HL-60/S4 treated with phorbol 12-myristate 13-acetate at 8.2 ng/mL for 4 days and 3 days (cell line): ENCODE results near the gene P2RX7.
"Not testable (repeated sequence)": the region's sequence is repeated elsewhere in the genome, so short reads cannot be mapped to it uniquely, and the experiment has no call there.

ENCODE experiments used
- in situ Hi-C: fragments of 300-500 bp; cut with MboI; formaldehyde crosslinking; loops from 2 replicates; pipeline ENCODE4 v1.15.0; 2022; ENCODE audit warnings: low sequenced_read_pairs

P2RX7 gene

DNA sequence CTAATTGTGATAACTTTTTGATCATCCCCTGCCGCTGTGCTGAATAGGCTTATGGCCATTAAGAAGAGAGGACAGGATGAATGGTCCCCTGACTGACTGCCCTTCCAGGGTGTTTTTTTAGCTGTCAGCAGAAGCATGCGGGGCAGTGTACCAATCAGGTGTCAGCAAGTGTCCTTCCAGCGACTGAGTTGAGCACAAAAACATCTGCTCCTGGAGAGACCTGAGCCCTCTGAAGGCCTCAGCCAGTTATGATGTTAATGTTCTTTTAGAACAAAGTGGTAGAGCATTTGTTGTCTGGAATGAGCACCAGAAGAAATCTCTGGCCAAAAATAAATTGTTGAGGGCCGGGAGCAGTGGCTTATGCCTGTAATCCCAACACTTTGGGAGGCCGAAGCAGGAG is 37.5 kb downstream of the P2RX7 start:
- in situ Hi-C loops = no loop called here

DNA sequence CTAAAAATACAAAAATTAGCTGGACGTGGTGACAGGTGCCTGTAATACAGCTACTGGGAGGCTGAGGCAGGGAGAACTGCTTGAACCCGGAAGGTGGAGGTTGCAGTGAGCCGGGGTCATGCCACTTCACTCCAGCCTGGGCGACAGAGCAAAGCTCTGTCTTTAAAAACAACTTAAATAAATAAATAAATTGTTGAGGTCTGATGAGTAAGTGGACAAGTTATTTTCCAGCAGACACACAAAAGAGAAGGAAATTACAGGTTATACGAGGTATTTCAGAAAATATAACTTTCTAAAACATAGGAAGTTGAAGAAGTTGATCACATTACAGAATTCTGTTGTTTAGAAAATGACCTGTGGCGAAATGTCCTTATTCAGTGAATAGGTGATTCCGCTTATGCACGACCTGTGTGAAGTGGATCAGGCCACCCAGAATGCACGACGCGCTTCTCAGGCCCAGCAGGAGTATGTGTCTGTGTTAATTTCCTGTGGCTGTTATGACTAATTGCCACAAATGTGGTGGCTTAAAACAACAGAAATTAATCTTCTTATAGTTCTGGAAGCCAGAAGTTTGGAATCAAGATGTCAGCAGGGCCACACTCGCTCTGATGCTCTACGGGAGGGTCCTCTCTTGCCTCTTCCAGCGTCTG is 38.1 kb downstream of the P2RX7 start:
- in situ Hi-C loops = no loop called here

DNA sequence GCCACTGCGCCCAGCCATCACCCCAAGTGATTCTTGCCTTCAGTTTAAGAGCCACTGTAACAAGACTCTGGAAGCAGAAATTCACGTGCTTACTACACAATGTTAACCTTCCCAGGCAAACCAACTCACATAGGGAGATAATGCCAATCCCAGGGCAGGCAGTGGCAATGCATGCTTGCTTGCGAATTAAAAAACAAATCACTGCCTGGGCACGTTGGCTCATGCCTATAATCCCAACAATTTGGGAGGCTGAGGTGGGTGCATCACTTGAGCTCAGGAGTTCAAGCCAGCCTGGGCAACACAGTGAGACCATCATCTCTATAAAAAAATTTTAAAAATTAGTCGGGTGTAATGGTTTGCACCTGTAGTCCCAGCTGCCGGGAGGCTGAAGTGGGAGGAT is 39.5 kb downstream of the P2RX7 start:
- in situ Hi-C loops = no loop called here

DNA sequence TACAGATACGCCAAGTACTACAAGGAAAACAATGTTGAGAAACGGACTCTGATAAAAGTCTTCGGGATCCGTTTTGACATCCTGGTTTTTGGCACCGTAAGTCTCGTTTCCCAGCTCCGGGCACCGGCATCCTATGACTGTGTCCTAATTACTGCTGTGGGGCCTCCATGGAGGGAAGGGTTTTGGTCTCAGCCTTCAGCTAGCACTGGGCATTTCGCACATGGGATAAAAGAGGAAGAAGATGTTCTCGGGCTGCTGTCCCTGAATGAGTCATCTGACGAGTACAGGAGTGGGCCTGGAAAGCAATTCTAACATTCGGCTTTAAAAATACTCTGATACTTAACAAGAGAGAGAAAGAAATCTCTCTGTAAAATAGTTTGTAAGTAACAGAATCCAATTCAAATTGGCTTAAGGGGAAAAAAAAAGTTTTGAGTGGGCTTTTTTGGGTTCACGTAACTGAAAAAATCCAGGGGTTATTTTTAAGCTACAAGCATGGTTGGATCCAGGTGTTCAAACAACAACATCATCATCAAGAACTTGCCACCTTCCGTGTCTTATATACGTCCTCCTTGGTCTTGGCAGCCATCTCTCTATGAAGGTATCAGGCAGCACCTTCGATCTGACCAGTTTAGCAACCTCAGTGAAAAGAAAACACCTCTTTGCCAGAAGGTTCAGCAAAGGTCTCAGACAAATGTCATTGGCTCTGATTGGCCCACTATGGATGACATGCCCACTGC is 42.9 kb downstream of the P2RX7 start:
- in situ Hi-C loops = no loop called here

DNA sequence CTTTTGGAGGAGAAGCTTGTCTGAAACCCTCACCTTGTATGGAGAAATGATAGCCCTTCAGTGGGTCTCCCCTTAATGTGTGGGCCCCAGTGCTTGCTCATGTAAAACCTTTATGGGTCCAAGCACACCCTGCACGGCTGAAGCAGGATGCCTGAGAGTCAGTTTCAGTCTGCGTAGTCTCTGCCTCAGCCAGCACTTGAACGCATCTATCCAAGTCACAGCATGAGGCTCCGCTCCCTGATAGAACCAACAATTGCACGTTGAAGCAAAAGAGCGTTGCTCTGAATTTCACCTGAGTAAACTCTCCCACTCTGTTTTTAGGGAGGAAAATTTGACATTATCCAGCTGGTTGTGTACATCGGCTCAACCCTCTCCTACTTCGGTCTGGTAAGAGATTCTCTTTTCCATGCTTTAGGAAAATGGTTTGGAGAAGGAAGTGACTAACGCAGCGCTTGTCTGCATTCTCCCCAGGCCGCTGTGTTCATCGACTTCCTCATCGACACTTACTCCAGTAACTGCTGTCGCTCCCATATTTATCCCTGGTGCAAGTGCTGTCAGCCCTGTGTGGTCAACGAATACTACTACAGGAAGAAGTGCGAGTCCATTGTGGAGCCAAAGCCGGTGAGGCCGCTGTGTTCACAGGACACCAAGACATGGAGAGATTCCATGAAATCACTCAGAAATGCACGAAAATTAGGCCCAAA is 44.3 kb downstream of the P2RX7 start:
- in situ Hi-C loops = no loop called here

DNA sequence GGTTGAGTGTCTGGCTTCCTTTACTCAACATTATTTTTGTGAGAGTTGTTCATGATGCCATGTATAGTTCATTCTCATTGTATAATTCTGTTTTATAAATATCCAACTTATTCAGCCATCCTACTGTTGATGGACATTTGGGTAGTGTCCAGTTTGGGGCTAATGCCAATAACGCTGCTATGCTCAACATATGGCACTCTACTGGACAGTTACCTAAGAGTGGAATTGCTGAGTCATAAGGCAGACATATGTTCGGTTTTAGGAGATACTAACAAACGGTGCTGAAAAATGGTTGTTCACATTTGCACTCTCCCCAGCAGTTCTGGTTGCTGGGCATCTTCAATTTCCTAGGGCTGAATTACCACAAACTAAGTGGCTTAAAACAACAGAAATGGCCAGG is 48.5 kb downstream of the P2RX7 start:
- in situ Hi-C loops = no loop called here

DNA sequence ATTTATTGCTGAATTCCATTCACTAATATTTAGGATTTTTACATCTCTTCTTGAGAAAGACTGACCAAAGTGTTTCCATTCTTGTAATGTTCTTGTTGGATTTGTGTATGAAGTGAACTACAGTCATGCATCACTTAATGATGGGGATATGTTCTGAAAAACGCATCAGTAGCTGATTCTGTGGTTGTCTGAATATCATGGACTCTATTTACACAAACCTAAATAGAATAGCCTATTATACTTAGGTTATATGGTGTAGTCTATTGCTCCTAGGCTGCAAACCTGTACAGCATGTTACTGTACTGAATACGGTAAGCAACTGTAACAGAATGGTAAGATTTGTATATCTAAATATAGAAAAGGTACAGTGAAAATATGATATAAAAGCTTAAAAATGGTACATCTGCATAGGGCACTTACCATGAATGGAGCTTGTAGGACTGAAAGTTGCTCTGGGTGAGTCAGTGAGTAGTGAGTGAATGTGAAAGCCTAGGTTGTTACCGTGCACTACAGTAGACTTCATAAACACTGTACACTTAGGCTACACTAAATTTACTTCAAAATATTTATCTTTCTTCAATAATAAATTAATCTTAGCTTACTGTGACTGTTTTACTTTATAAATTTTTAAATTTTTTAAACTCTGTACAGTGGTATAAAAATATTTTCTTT is 49.7 kb downstream of the P2RX7 start:
- in situ Hi-C loops = no loop called here

DNA sequence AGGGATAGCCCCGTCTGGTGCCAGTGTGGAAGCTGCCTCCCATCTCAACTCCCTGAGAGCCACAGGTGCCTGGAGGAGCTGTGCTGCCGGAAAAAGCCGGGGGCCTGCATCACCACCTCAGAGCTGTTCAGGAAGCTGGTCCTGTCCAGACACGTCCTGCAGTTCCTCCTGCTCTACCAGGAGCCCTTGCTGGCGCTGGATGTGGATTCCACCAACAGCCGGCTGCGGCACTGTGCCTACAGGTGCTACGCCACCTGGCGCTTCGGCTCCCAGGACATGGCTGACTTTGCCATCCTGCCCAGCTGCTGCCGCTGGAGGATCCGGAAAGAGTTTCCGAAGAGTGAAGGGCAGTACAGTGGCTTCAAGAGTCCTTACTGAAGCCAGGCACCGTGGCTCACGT is 51.7 kb downstream of the P2RX7 start:
- in situ Hi-C loops = no loop called here

DNA sequence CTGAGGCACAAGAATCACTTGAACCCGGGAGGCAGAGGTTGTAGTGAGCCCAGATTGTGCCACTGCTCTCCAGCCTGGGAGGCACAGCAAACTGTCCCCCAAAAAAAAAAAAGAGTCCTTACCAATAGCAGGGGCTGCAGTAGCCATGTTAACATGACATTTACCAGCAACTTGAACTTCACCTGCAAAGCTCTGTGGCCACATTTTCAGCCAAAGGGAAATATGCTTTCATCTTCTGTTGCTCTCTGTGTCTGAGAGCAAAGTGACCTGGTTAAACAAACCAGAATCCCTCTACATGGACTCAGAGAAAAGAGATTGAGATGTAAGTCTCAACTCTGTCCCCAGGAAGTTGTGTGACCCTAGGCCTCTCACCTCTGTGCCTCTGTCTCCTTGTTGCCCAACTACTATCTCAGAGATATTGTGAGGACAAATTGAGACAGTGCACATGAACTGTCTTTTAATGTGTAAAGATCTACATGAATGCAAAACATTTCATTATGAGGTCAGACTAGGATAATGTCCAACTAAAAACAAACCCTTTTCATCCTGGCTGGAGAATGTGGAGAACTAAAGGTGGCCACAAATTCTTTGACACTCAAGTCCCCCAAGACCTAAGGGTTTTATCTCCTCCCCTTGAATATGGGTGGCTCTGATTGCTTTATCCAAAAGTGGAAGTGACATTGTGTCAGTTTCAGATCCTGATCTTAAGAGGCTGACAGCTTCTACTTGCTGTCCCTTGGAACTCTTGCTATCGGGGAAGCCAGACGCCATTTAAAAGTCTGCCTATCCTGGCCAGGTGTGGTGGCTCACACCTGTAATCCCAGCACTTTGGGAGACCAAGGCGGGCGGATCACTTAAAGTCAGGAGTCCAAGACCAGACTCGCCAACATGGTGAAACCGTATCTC is 52.6 kb downstream of the P2RX7 start:
- in situ Hi-C loops = no loop called here

DNA sequence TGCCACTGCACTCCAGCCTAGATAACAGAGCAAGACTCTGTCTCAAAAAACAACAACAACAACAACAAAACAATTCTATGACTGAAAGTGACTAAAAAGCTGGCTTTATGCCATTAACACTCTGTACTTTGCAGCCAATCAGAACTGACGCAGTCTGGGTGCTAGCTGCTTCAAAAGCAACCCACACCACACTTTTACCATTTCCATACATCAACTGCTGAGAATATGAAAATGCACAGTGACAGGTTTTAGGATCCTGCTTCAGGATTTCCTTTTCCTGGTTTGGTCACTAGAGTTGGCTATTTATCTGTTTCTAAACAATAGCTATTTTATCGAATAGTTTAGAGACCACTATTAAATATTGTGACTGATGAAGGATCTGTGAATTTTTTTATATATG is 54.1 kb downstream of the P2RX7 start:
- in situ Hi-C loops = no loop called here

DNA sequence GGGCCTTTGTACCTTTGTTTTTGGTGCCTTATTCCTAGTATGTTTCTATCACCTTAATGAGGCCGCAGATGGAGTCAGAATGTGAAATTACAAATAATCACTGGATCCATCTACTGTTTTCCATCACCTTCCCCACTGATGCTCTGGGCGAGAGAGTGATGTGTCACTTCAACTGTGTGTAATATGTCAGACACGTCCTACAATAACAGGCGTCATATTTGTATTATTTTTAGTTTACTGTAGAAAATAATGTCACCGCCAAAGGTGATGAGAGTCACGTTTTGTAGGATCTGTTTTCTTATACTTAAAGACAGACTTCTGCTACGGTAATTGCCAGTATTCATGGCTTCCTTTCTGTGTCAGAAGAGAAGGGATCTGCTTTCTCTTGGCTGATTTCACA is 54.8 kb downstream of the P2RX7 start:
- in situ Hi-C loops = no loop called here

DNA sequence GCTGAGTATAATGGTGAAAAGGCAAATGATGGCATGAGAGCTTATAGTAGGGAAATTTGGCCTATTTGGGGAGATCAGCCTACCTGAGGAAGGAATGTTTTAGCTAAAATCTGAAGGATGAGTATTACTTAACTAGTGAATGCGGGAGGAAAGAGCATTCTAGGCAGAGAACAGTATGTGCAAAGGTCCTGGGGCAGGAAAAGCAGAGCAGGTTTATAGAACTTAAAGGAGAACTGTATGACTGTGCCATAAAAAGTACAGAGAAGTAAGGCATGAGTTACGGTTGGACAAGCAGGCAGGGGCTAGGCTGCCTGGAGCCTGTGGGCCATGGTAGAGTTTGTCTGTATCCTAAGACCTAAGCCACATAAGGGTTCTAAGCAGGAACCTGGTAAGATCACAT is 55.6 kb downstream of the P2RX7 start:
- in situ Hi-C loops = no loop called here

DNA sequence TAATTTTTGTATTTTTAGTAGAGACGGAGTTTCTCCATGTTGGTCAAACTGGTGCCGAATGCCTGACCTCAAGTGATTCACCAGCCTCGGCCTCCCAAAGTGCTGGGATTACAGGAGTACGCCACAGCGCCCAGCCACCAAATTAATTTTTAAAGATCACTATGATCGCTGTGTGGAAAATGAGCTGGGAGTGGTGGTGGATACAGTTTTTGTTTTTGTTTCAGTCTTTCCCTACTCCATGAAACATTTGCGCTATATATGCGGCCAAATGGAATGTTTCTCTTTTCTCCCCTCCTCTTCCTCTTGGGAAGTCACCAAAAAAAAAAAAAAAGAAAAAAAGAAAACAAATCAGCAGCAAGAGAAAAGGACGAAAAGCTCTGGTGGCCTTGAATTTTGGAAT is 56.5 kb downstream of the P2RX7 start:
- in situ Hi-C loops = no loop called here

DNA sequence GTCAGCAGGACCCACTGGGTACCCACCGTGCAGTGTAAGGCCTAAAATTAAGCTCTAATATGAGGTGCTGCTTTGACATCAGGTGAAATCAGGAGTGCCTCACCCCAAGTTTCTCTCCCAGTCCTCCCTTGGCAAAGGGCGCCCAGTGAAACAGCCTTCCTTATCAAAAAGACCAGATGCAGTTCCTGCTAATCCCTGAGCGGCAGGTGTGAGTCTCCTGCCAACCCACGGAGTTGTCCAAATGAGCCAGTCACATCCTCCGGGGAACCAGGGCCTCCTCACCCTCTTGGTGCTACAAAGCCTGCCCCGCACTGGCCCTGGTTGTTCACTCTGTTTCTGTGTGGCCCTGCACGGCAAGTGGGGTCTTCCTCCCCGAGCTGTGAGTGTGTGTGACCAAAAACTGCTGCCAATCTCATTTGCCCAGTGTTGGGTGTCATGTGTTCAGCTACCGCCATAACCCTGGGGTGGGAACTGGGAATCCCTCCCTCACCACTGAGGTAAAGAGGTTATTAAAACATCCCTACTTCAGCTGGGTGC is 57.0 kb downstream of the P2RX7 start:
- in situ Hi-C loops = no loop called here

DNA sequence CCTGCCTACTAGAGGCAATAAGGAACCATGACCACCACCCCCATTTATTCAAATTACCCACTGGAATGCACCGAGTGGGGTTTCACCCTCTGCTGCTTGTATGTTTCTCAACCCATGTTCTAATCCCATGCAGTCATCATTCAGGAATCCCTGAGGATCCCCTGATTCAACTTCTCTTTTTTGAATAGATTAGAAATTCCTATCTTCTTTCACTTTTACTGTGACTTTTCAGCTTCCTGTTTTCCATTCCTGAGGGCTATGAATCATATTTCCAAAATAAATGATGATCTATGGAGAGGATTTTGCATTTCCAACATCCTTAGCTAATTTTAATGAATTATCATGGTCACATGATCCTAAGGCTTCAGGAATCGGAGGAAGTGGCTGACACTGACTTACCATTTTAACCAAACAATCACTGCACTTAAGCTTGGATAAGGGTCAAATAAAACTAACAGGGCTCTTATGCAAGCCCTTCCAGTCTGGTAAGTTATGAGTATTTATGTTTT is 57.9 kb downstream of the P2RX7 start:
- in situ Hi-C loops = no loop called here

DNA sequence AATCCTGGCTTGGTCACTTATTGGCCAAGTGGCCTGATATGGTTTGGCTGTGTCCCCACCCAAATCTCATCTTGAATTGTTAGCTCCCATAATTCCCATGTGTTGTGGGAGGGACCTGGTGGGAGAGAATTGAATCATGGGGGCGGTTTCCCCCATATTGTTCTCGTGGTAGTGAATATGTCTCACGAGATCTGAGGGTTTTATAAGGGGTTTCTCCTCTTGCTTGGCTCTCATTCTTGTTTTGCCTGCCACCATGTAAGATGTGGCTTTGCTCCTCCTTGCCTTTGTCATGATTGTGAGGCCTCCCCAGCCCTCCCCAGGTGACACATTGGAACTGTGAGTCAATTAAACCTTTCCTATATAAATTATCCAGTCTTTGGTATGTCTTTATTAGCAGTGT is 58.5 kb downstream of the P2RX7 start:
- in situ Hi-C loops = no loop called here

DNA sequence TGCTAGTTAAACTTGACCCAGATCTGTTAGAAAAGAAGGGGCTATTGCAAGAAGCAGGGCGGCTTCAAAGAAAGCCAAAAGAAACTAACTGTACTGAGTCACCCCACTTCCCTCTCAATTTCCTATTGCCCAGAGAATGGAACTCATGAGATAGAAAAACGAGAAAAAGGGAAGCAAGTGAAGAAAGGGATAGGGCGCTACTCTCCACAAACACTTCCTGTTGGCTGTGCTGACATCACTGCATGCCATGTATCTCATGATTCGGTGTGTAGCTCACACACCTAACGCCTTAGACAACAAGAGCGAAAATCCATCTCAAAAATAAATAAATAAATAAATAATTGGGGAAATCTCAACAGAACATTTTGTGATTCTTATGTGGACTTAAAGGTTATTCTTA is 64.2 kb downstream of the P2RX7 start:
- in situ Hi-C loops = no loop called here

DNA sequence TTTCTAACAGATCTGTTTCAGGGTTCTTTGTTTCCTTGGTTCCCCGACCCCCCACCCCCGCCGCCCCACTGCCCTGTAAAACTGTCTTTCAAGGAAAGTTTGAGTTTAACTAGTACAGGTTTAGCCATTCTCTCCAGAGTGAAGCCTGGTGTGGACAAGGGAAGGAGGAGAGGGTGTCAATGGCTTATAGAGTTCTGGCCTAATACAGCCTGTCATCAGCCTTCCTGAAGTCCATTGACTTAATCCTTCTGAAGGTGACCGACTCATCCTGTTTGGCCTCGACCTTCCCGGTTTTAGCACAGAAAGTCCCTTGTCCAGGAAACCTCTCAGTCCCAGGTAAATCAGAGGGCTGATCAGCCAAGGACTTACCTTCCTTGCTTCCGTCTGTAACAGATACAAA is 66.3 kb downstream of the P2RX7 start:
- in situ Hi-C loops = no loop called here

DNA sequence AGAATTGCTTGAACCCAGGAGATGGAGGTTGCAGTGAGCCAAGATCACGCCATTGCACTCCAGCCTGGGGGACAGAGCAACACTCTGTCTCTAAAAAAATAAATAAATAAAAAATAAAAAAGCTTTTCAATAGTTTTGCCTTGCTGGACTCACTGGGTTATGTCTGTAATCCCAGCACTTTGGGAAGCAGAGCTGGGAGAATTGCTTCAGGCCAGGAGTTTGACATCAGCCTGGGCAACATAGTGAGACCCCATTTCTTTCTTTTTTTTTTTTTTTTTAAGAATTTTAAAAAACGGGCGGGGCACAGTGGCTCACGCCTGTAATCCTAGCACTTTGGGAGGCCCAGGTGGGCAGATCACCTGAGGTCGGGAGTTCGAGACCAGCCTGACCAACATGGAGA is 68.5 kb downstream of the P2RX7 start:
- in situ Hi-C loops = not testable (repeated sequence)
